Neural crest cell (in vitro differentiated cells): ENCODE data around the gene RPL19. TPM values are rescaled to one million over a fixed set of nuclear protein-coding genes. Genes with fewer than 3 reads are reported as not detected.
A peak's percentile ranks its signal among the peaks of the same experiment; 100 is the strongest.

ENCODE experiments used
- DNase-seq: peaks from one replicate; pipeline ENCODE4 v3.0.0; 2021; ENCODE audit warnings: low read depth, mixed read lengths, low spot score
- H3K27ac Mint-ChIP-seq: one replicate; pipeline ENCODE4 v1.8.0; 2021; ENCODE audit warnings: mild to moderate bottlenecking, mixed read lengths; ENCODE audit not compliant: unreplicated experiment
- H3K27me3 Mint-ChIP-seq: 2 replicates; pipeline ENCODE4 v1.8.0; 2021; ENCODE audit warnings: low read depth, mild to moderate bottlenecking, mixed read lengths
- H3K36me3 Mint-ChIP-seq: 2 replicates; pipeline ENCODE4 v1.8.0; 2021; ENCODE audit warnings: low read depth, mild to moderate bottlenecking, mixed read lengths
- H3K4me1 Mint-ChIP-seq: 2 replicates; pipeline ENCODE4 v1.8.0; 2021; ENCODE audit warnings: mixed read lengths
- H3K4me3 Mint-ChIP-seq: one replicate; pipeline ENCODE4 v1.8.0; 2021; ENCODE audit warnings: mild to moderate bottlenecking, mixed read lengths
- H3K9me3 Mint-ChIP-seq: 2 replicates; pipeline ENCODE4 v1.8.0; 2021; ENCODE audit warnings: mixed read lengths
- total RNA-seq: library from RNA; stranded (reverse); gene quantifications from 2 replicates; pipeline ENCODE4 v1.2.1, GENCODE V29; 2021
- TF ChIP-seq, protein P1 (sequence below): fragments of 200-600 bp; sonication (generic); conservative IDR thresholded peaks from 2 replicates; pipeline ENCODE4 v1.5.0; 2021; ENCODE audit warnings: antibody characterized with exemption, mild to moderate bottlenecking

The RPL19 gene
- total RNA-seq, 1 donor from 2014 or later = 1,874 TPM

- Mint-ChIP-seq H3K9me3 (peaks cover 8% of the 10 kb centered on the region), H3K36me3 (peaks cover 9% of the 10 kb centered on the region), H3K4me1 (peaks cover 24% of the 10 kb centered on the region), H3K27ac (peak overlapping the region; percentile 57), H3K27me3 (peaks cover 55% of the 10 kb centered on the region), H3K4me3 (peak overlapping the region; percentile 49)
- TF ChIP-seq, protein P1, sequence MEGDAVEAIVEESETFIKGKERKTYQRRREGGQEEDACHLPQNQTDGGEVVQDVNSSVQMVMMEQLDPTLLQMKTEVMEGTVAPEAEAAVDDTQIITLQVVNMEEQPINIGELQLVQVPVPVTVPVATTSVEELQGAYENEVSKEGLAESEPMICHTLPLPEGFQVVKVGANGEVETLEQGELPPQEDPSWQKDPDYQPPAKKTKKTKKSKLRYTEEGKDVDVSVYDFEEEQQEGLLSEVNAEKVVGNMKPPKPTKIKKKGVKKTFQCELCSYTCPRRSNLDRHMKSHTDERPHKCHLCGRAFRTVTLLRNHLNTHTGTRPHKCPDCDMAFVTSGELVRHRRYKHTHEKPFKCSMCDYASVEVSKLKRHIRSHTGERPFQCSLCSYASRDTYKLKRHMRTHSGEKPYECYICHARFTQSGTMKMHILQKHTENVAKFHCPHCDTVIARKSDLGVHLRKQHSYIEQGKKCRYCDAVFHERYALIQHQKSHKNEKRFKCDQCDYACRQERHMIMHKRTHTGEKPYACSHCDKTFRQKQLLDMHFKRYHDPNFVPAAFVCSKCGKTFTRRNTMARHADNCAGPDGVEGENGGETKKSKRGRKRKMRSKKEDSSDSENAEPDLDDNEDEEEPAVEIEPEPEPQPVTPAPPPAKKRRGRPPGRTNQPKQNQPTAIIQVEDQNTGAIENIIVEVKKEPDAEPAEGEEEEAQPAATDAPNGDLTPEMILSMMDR = no peak
- no peak for DNase-seq
These were observed 44.4 kb upstream of the RPL19 start for GRCh38 chr17:39155654-39156053.

DNA sequence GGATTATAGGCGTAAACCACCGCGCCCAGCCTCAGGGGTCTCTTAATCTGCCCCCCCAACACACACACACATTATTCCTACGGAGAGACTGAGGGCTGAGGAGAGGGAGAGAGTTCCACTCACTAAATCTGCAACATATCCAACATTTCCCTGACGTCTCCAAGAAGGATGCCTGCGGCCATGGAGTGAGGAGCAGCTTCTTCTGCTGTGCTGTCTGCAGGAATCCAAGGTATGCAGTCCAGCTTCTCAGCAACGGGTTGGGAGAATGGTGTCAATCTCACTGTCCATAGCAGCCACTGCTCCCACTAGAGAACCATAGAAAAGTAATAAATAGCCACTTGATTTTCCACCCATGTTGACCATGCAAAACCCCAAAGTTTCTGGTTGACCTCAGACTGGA, 43.6 kb upstream of the RPL19 start:
- Mint-ChIP-seq H3K27me3 (peaks cover 50% of the 10 kb centered on the region), H3K4me1 (peaks cover 24% of the 10 kb centered on the region), H3K9me3 (peaks cover 8% of the 10 kb centered on the region), H3K4me3 (peak overlapping the region; percentile 81), H3K36me3 (peaks cover 9% of the 10 kb centered on the region), H3K27ac (peak overlapping the region; percentile 4)
- TF ChIP-seq, protein P1 = no peak
- DNase-seq = no peak

- peak overlapping the region; percentile 79 for H3K4me3 Mint-ChIP-seq
- no peak for DNase-seq
- peaks cover 7% of the 10 kb centered on the region for H3K36me3 Mint-ChIP-seq
- TF ChIP-seq, protein P1 = no peak
- H3K4me1 Mint-ChIP-seq = peaks cover 8% of the 10 kb centered on the region
- H3K27me3 Mint-ChIP-seq = peaks cover 30% of the 10 kb centered on the region
- H3K27ac Mint-ChIP-seq = no peak overlapping the region
- peaks cover 5% of the 10 kb centered on the region for H3K9me3 Mint-ChIP-seq
These were observed 41.5 kb upstream of the RPL19 start for GRCh38 chr17:39158623-39159022.

DNA sequence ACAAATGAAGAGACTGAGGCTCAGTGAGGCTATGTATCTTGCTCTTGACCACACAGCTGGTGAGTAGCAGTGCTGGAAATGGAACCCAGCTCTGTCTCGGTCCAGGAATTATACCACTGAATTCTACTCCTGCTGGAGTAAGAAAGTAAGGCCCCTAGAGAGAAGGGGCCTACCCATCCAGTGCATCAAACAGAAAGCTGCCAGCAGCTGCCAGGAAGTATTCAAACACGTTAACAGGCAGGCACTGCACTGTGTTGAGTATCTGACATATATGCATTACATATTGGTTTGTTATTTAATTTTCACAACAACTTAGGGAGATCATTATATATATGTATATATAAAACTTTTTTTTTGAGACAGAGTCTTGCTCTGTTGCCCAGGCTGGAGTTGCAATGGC, 38.1 kb upstream of the RPL19 start:
- DNase-seq = no peak
- Mint-ChIP-seq H3K4me1 (peaks cover 13% of the 10 kb centered on the region), H3K9me3 (no peaks in the 10 kb centered on the region), H3K27me3 (peaks cover 35% of the 10 kb centered on the region), H3K4me3 (no peak overlapping the region), H3K27ac (no peak overlapping the region), H3K36me3 (no peaks in the 10 kb centered on the region)
- TF ChIP-seq, protein P1 = no peak

GRCh38 chr17:39164675-39165143, 35.4 kb upstream of the RPL19 start:
- Mint-ChIP-seq H3K27me3 (peaks cover 37% of the 10 kb centered on the region), H3K4me1 (peaks cover 13% of the 10 kb centered on the region), H3K4me3 (peak overlapping the region; percentile 91), H3K9me3 (peaks cover 5% of the 10 kb centered on the region), H3K36me3 (peaks cover 3% of the 10 kb centered on the region), H3K27ac (peak overlapping the region; percentile 95)
- peak; percentile 73 for DNase-seq
- TF ChIP-seq, protein P1 = peak; percentile 80
